Endothelial cell of umbilical vein (primary cell): Measurements from ENCODE around the gene SPINT2. TPM values are rescaled to one million over a fixed set of nuclear protein-coding genes. Genes with fewer than 3 reads are reported as not detected.
A peak's percentile ranks its signal among the peaks of the same experiment; 100 is the strongest.

ENCODE experiments used
- BruUV-seq: library from RNA; stranded (reverse); fragments of 400-500 nt; replicated peaks from 2 replicates; lab custom pipeline; 2021; lab: Mats Ljungman, UMichigan
- CTCF ChIA-PET: fragments of 300-600, 350-600 bp; sonication (Branson Sonifier 250); formaldehyde crosslinking; loops from one replicate; lab custom pipeline; 2021; ENCODE audit warnings: antibody characterized with exemption, inconsistent platforms; lab: Charles Lee
- POLR2A ChIA-PET: fragments of 300-600, 350-600 bp; sonication (Branson Sonifier 250); formaldehyde crosslinking; loops from one replicate; lab custom pipeline; 2021; ENCODE audit warnings: antibody characterized with exemption, inconsistent platforms; lab: Charles Lee
- DNase-seq: peaks from one replicate; pipeline ENCODE4 v3.0.0-alpha.2; 2011; ENCODE audit warnings: low read depth, low spot score
- FAIRE-seq: peaks from 2 replicates; lab custom pipeline; 2011; peaks lifted over from hg19 to GRCh38; lab: Jason Lieb, UNC
- H2AFZ ChIP-seq: 2 replicates; pipeline ENCODE4 v1.6.0; 2012; ENCODE audit warnings: low read depth, low read length, control low read depth, inconsistent platforms
- H3K27ac ChIP-seq: 2 replicates; pipeline ENCODE4 v1.5.1; 2011; ENCODE audit warnings: low read depth, mild to moderate bottlenecking, control low read depth, low read length, moderate library complexity; ENCODE audit not compliant: insufficient read depth
- H3K27me3 ChIP-seq, 2 experiments: 2 replicates each; pipeline versions ENCODE4 v1.6.0 to v1.6.1; 2011; ENCODE audit warnings: low read length in 2 of 2, mixed read lengths in 1 of 2; ENCODE audit not compliant: control insufficient read depth in 2 of 2, insufficient read depth in 2 of 2
- H3K36me3 ChIP-seq, 2 experiments: 2 replicates in 1 of 2; 3 replicates in 1 of 2; pipeline ENCODE4 v1.5.1; 2011; ENCODE audit warnings: low read length in 2 of 2, mild to moderate bottlenecking in 1 of 2, moderate library complexity in 1 of 2; ENCODE audit not compliant: control insufficient read depth in 2 of 2, insufficient read depth in 2 of 2; ENCODE audit errors: extremely low read depth in 1 of 2
- H3K4me1 ChIP-seq: 3 replicates; pipeline ENCODE4 v1.5.1; 2011; ENCODE audit warnings: mild to moderate bottlenecking, low read length; ENCODE audit not compliant: control insufficient read depth, insufficient read depth; ENCODE audit errors: extremely low read depth
- H3K4me2 ChIP-seq: 2 replicates; pipeline ENCODE4 v1.6.1; 2011; ENCODE audit warnings: low read length, control low read depth, mixed read lengths; ENCODE audit not compliant: insufficient read depth
- H3K4me3 ChIP-seq, 3 experiments: fragments of 200-600 bp in 1 of 3; sonication (generic), shearing (Covaris generic) in 1 of 3; replicated peaks in 1 of 3; 2 replicates each; pipeline ENCODE4 v1.5.1; 2011 to 2016; ENCODE audit warnings: control low read depth in 3 of 3, low read length in 3 of 3, mild to moderate bottlenecking in 2 of 3, inconsistent platforms in 1 of 3, low read depth in 1 of 3, moderate library complexity in 1 of 3; ENCODE audit not compliant: insufficient read depth in 1 of 3
- H3K79me2 ChIP-seq: 2 replicates; pipeline ENCODE4 v1.6.0; 2012; ENCODE audit warnings: low read length, inconsistent platforms; ENCODE audit not compliant: control insufficient read depth, insufficient read depth
- H3K9ac ChIP-seq: replicated peaks from 2 replicates; pipeline ENCODE3; 2011; ENCODE audit warnings: low read length, control low read depth; ENCODE audit not compliant: insufficient read depth; ENCODE audit errors: extremely low read depth
- H3K9me1 ChIP-seq: replicated peaks from 3 replicates; pipeline ENCODE4 v1.6.0; 2011; ENCODE audit warnings: mild to moderate bottlenecking, low read length; ENCODE audit not compliant: control insufficient read depth, insufficient read depth; ENCODE audit errors: extremely low read depth
- H3K9me3 ChIP-seq: replicated peaks from 2 replicates; pipeline ENCODE4 v1.5.1; 2012; ENCODE audit warnings: low read length, inconsistent platforms; ENCODE audit not compliant: control insufficient read depth, insufficient read depth
- H4K20me1 ChIP-seq: replicated peaks from 2 replicates; pipeline ENCODE3; 2011; ENCODE audit warnings: mild to moderate bottlenecking, low read length; ENCODE audit not compliant: control insufficient read depth, insufficient read depth; ENCODE audit errors: extremely low read depth
- CTCF ChIP-seq, 2 donors: IDR thresholded peaks; 1 replicate in 1 of 2; 2 replicates in 1 of 2; pipeline ENCODE4 v1.5.1; 2011; ENCODE audit warnings: low read length in 2 of 2, mild to moderate bottlenecking in 2 of 2, moderate library complexity in 2 of 2, control low read depth in 1 of 2, inconsistent platforms in 1 of 2, low read depth in 1 of 2; ENCODE audit not compliant: insufficient read depth in 1 of 2; ENCODE audit errors: extremely low read depth in 1 of 2
- EZH2 ChIP-seq: IDR thresholded peaks from 2 replicates; pipeline ENCODE4 v1.6.1; 2012; ENCODE audit warnings: borderline replicate concordance, low read depth, mild to moderate bottlenecking, moderate library complexity, low read length, inconsistent platforms; ENCODE audit not compliant: severe bottlenecking
- FOS ChIP-seq: IDR thresholded peaks from 2 replicates; pipeline ENCODE4 v1.6.1; 2011; ENCODE audit warnings: mild to moderate bottlenecking, low read length, moderate library complexity, borderline replicate concordance; ENCODE audit not compliant: insufficient read depth
- GATA2 ChIP-seq: IDR thresholded peaks from 2 replicates; pipeline ENCODE4 v1.7.0; 2011; ENCODE audit warnings: low read depth, mild to moderate bottlenecking, moderate library complexity, mixed read lengths, low read length; ENCODE audit not compliant: insufficient read length, insufficient read depth
- JUN ChIP-seq: IDR thresholded peaks from 2 replicates; pipeline ENCODE4 v1.6.1; 2011; ENCODE audit warnings: borderline replicate concordance, low read depth; ENCODE audit not compliant: insufficient read length, insufficient read depth
- MYC ChIP-seq: IDR thresholded peaks from one replicate; pipeline ENCODE4 v1.6.1; 2011; ENCODE audit warnings: mild to moderate bottlenecking, low read depth, low read length
- POLR2A ChIP-seq: IDR thresholded peaks from 2 replicates; pipeline ENCODE4 v1.6.1; 2012; ENCODE audit warnings: low read depth, mild to moderate bottlenecking, control low read depth, low read length
- POLR2AphosphoS5 ChIP-seq: IDR thresholded peaks from 2 replicates; pipeline ENCODE4 v1.6.1; 2012; ENCODE audit warnings: low read depth, mild to moderate bottlenecking, control low read depth, low read length, moderate library complexity; ENCODE audit not compliant: insufficient read depth
- dilution Hi-C: fragments of 300-500 bp; cut with MboI; formaldehyde crosslinking; loops from one replicate; pipeline ENCODE4 v1.15.0; 2019; ENCODE audit warnings: low sequenced_read_pairs; ENCODE audit not compliant: extremely low pct_ligation_motif_present
- intact Hi-C: fragments of 100-400 bp; cut with micrococcal nuclease; formaldehyde crosslinking; loops from one replicate; pipeline ENCODE4 v1.10.0; 2022
- polyA plus RNA-seq, 4 experiments: library from polyadenylated mRNA; depleted of rRNA in 3 of 4; stranded (reverse) in 3 of 4; unstranded in 1 of 4; fragments of >200 nt; gene quantifications; 2 replicates each; pipeline versions ENCODE4 v1.2.1 to v1.2.3, GENCODE V29; 2011 to 2012; ENCODE audit warnings: missing spikeins in 1 of 4
- total RNA-seq: library from RNA; stranded (reverse); gene quantifications from 2 replicates; pipeline ENCODE4 v1.2.3, GENCODE V29; 2021
- TF ChIP-seq, protein P1 (sequence below): IDR thresholded peaks from 2 replicates; pipeline ENCODE4 v1.6.1; 2011; ENCODE audit not compliant: insufficient read depth, insufficient read length

Gene SPINT2
- total and polyA plus RNA-seq, 2 donors (not counting 3 experiments of a cell fraction or from before 2014, with no cell fraction given): 28.9 to 46.6 TPM

GRCh38 chr19:38263689-38264485, 486 bp upstream of the SPINT2 start:
- Histone ChIP-seq H3K4me3 (peak overlapping the region; percentile 14 to 47 (median 34)), H3K4me2 (peak overlapping the region; percentile 72), H3K27me3 (no peaks in the 10 kb centered on the region), H3K79me2 (no peaks in the 10 kb centered on the region), H3K9me3 (no peaks in the 10 kb centered on the region), H3K36me3 (no peaks in the 10 kb centered on the region), H4K20me1 (no peaks in the 10 kb centered on the region), H3K4me1 (peaks cover 20% of the 10 kb centered on the region), H3K9me1 (no peaks in the 10 kb centered on the region), H2AFZ (peak overlapping the region; percentile 39), H3K9ac (peak overlapping the region; percentile 29), H3K27ac (no peak overlapping the region)
- ChIA-PET CTCF (interaction anchor here (0.7 to 1.2 kb wide), 3 partner anchors 13 to 55 kb away, joined by 3 read pairs; no protein-coding TSS in a partner anchor), POLR2A (no interaction called here)
- intact Hi-C loops (loop anchor here (2.0 kb wide), 1 partner anchor 53 kb away; no protein-coding TSS in a partner anchor), dilution Hi-C loops (no loop called here)
- FAIRE-seq (peak; percentile 61), DNase-seq (no peak)
- BruUV-seq: no TSS peak
- TF ChIP-seq GATA2 (no peak), FOS (no peak), JUN (no peak), POLR2A (no peak), MYC (no peak), POLR2AphosphoS5 (no peak), EZH2 (no peak), CTCF (IDR thresholded peaks at IDR 0.05; ENCODE audit: extremely low read depth in 1 of 2, insufficient read depth in 1 of 2, low read depth in 1 of 2, low read length in 2 of 2) (no peak)
- TF ChIP-seq, protein P1, sequence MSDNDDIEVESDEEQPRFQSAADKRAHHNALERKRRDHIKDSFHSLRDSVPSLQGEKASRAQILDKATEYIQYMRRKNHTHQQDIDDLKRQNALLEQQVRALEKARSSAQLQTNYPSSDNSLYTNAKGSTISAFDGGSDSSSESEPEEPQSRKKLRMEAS: no peak
